ENCODE data around the gene KCNH2. TPM values are rescaled to one million over a fixed set of nuclear protein-coding genes. Genes with fewer than 3 reads are reported as not detected.

Gene KCNH2
- total RNA-seq, 1 donor from 2014 or later, result 10.0 TPM

- Mint-ChIP-seq H3K36me3 (no peaks in the 10 kb centered on the region), H3K27ac (no peak overlapping the region), H3K9me3 (no peaks in the 10 kb centered on the region), H3K4me3 (no peak overlapping the region), H3K27me3 (peaks cover 32% of the 10 kb centered on the region), H3K4me1 (ENCODE audit: unreplicated experiment) (peaks cover 28% of the 10 kb centered on the region)
- DNase-seq (ENCODE audit: extremely low spot score, unreplicated experiment), result no peak
- TF ChIP-seq CTCF (conservative IDR thresholded peaks at IDR 0.05), result no peak
These were observed 29.4 kb upstream of the KCNH2 start for GRCh38 chr7:151007469-151007898.

- H3K4me1 Mint-ChIP-seq (ENCODE audit: unreplicated experiment), result peaks cover 20% of the 10 kb centered on the region
- H3K36me3 Mint-ChIP-seq, result no peaks in the 10 kb centered on the region
- no peak overlapping the region for H3K4me3 Mint-ChIP-seq
- H3K27ac Mint-ChIP-seq, result no peak overlapping the region
- no peaks in the 10 kb centered on the region for H3K9me3 Mint-ChIP-seq
- TF ChIP-seq CTCF (conservative IDR thresholded peaks at IDR 0.05), result no peak
- peaks cover 24% of the 10 kb centered on the region for H3K27me3 Mint-ChIP-seq
- no peak for DNase-seq (ENCODE audit: extremely low spot score, unreplicated experiment)
These were observed 28.6 kb upstream of the KCNH2 start for GRCh38 chr7:151006590-151007300.

GRCh38 chr7:151005566-151005965, 27.4 kb upstream of the KCNH2 start:
- no peaks in the 10 kb centered on the region for H3K9me3 Mint-ChIP-seq

GRCh38 chr7:151003572-151003971, 25.5 kb upstream of the KCNH2 start:
- Mint-ChIP-seq H3K27ac (no peak overlapping the region), H3K9me3 (no peaks in the 10 kb centered on the region), H3K4me1 (ENCODE audit: unreplicated experiment) (peaks cover 8% of the 10 kb centered on the region), H3K4me3 (no peak overlapping the region), H3K36me3 (no peaks in the 10 kb centered on the region), H3K27me3 (peaks cover 18% of the 10 kb centered on the region)
- DNase-seq (ENCODE audit: extremely low spot score, unreplicated experiment), result no peak
- TF ChIP-seq CTCF (conservative IDR thresholded peaks at IDR 0.05), result no peak

More at GRCh38 chr7:151005566-151005965, 27.4 kb upstream of the KCNH2 start:
- no peak overlapping the region for H3K27ac Mint-ChIP-seq
- peaks cover 18% of the 10 kb centered on the region for H3K27me3 Mint-ChIP-seq
- no peaks in the 10 kb centered on the region for H3K36me3 Mint-ChIP-seq
- H3K4me3 Mint-ChIP-seq, result no peak overlapping the region
- no peak for DNase-seq (ENCODE audit: extremely low spot score, unreplicated experiment)
- H3K4me1 Mint-ChIP-seq (ENCODE audit: unreplicated experiment), result peaks cover 13% of the 10 kb centered on the region
- TF ChIP-seq CTCF (conservative IDR thresholded peaks at IDR 0.05), result no peak

GRCh38 chr7:151001546-151001945, 23.4 kb upstream of the KCNH2 start:
- Mint-ChIP-seq H3K4me3 (no peak overlapping the region), H3K9me3 (no peaks in the 10 kb centered on the region), H3K27me3 (peaks cover 11% of the 10 kb centered on the region), H3K27ac (no peak overlapping the region), H3K36me3 (no peaks in the 10 kb centered on the region), H3K4me1 (ENCODE audit: unreplicated experiment) (peaks cover 4% of the 10 kb centered on the region)
- no peak for DNase-seq (ENCODE audit: extremely low spot score, unreplicated experiment)
- TF ChIP-seq CTCF (conservative IDR thresholded peaks at IDR 0.05), result no peak

Data from type B pancreatic cell (in vitro differentiated cells).